HCT116 (cell line): ENCODE data around the gene FAM120A. TPM values are rescaled to one million over a fixed set of nuclear protein-coding genes. Genes with fewer than 3 reads are reported as not detected.

Source experiments
- ATAC-seq: fragments of 200-7000 bp; cut with Tn5 transposase; 2 replicates; pipeline ENCODE4 v1.9.1; 2020; ENCODE audit warnings: mild to moderate bottlenecking, moderate library complexity
- BruUV-seq: library from RNA; stranded (reverse); fragments of 400-500 nt; replicated peaks from 2 replicates; lab custom pipeline; 2021; lab: Mats Ljungman, UMichigan
- CTCF ChIA-PET: fragments of 300-600 bp; sonication (Branson Sonifier 250); formaldehyde crosslinking; loops from one replicate; lab custom pipeline; 2021; ENCODE audit warnings: antibody characterized with exemption; lab: Charles Lee
- POLR2A ChIA-PET: fragments of 300-600, 350-600 bp; sonication (Branson Sonifier 250); formaldehyde crosslinking; loops from one replicate; lab custom pipeline; 2021; ENCODE audit warnings: antibody characterized with exemption; lab: Charles Lee
- RAD21 ChIA-PET, 2 experiments: fragments of 300-600 bp; sonication (Branson Sonifier 250); formaldehyde crosslinking; loops; one replicate each; lab custom pipeline; 2023; ENCODE audit warnings: low total read pairs in 2 of 2; ENCODE audit not compliant: uncharacterized antibody in 2 of 2, unreplicated experiment in 2 of 2, low non-redundant PET in 1 of 2; lab: Charles Lee
- DNase-seq: peaks from one replicate; pipeline ENCODE4 v3.0.0-alpha.2; 2010; ENCODE audit warnings: low read depth, low spot score
- H2AFZ ChIP-seq: fragments of 200-600 bp; shearing (Covaris generic), sonication (generic); 2 replicates; pipeline ENCODE4 v1.6.1; 2017; ENCODE audit warnings: low read depth, mixed run types, mixed read lengths, antibody characterized with exemption, low read length; ENCODE audit not compliant: poor library complexity, severe bottlenecking
- H3K27ac ChIP-seq: 2 replicates; pipeline ENCODE4 v1.5.1; 2012; ENCODE audit warnings: low read depth, low read length
- H3K27me3 ChIP-seq: fragments of 200-600 bp; sonication (generic); 2 replicates; pipeline ENCODE4 v1.6.1; 2016; ENCODE audit warnings: mixed run types, low read length, mixed read lengths; ENCODE audit not compliant: insufficient read depth
- H3K36me3 ChIP-seq, 2 experiments: fragments of 200-500 bp in 1 of 2; fragments of 200-600 bp in 1 of 2; sonication (Bioruptor generic) in 1 of 2; sonication (generic) in 1 of 2; 2 replicates each; pipeline versions ENCODE4 v1.5.1 to v1.6.1; 2014 to 2016; ENCODE audit warnings: low read length in 2 of 2, inconsistent platforms in 1 of 2, mixed read lengths in 1 of 2, mixed run types in 1 of 2; ENCODE audit not compliant: insufficient read depth in 2 of 2, control insufficient read depth in 1 of 2
- H3K4me1 ChIP-seq, 2 experiments: fragments of 200-600 bp in 1 of 2; sonication (generic) in 1 of 2; 2 replicates each; pipeline versions ENCODE4 v1.5.1 to v1.6.1; 2012 to 2017; ENCODE audit warnings: low read length in 2 of 2, inconsistent platforms in 1 of 2, mild to moderate bottlenecking in 1 of 2, mixed read lengths in 1 of 2, mixed run types in 1 of 2, moderate library complexity in 1 of 2; ENCODE audit not compliant: insufficient read depth in 2 of 2, control insufficient read depth in 1 of 2
- H3K4me2 ChIP-seq: fragments of 200-600 bp; sonication (generic); 2 replicates; pipeline ENCODE4 v1.6.1; 2017; ENCODE audit warnings: mixed run types, low read length, mixed read lengths
- H3K4me3 ChIP-seq, 2 experiments: fragments of 200-600 bp in 1 of 2; sonication (generic) in 1 of 2; replicated peaks in 1 of 2; 2 replicates each; pipeline ENCODE4 v1.5.1; 2011 to 2016; ENCODE audit warnings: low read length in 2 of 2, control low read depth in 1 of 2, low read depth in 1 of 2, mild to moderate bottlenecking in 1 of 2, mixed read lengths in 1 of 2, mixed run types in 1 of 2
- H3K79me2 ChIP-seq: fragments of 200-600 bp; sonication (generic); 2 replicates; pipeline ENCODE4 v1.6.1; 2017; ENCODE audit warnings: mild to moderate bottlenecking, mixed run types, low read length, moderate library complexity, mixed read lengths; ENCODE audit not compliant: insufficient read depth
- H3K9ac ChIP-seq: fragments of 200-600 bp; sonication (generic); 2 replicates; pipeline ENCODE4 v1.6.1; 2016; ENCODE audit warnings: low read length, mixed read lengths
- H3K9me2 ChIP-seq: fragments of 200-600 bp; sonication (generic), shearing (Covaris generic); 2 replicates; pipeline ENCODE4 v1.6.1; 2017; ENCODE audit warnings: mixed run types, mild to moderate bottlenecking, moderate library complexity; ENCODE audit not compliant: insufficient read depth
- H3K9me3 ChIP-seq, 2 experiments: fragments of 200-500 bp in 1 of 2; fragments of 200-600 bp in 1 of 2; sonication (Bioruptor generic) in 1 of 2; sonication (generic) in 1 of 2; 2 replicates each; pipeline ENCODE4 v1.6.1; 2014 to 2017; ENCODE audit warnings: low read length in 2 of 2, mixed read lengths in 2 of 2, inconsistent platforms in 1 of 2, low read depth in 1 of 2, mild to moderate bottlenecking in 1 of 2, mixed run types in 1 of 2, moderate library complexity in 1 of 2; ENCODE audit not compliant: control insufficient read depth in 1 of 2, insufficient read depth in 1 of 2
- H4K20me1 ChIP-seq: fragments of 200-600 bp; sonication (generic), shearing (Covaris generic); 2 replicates; pipeline ENCODE4 v1.6.1; 2017; ENCODE audit warnings: mixed run types, mild to moderate bottlenecking, moderate library complexity; ENCODE audit not compliant: insufficient read depth
- ATF3 ChIP-seq: IDR thresholded peaks from 2 replicates; pipeline ENCODE4 v1.6.1; 2012
- EGR1 ChIP-seq: IDR thresholded peaks from 2 replicates; pipeline ENCODE4 v1.6.1; 2012; ENCODE audit warnings: low read depth
- EZH2phosphoT487 ChIP-seq: fragments of 200-600 bp; IDR thresholded peaks from 2 replicates; pipeline ENCODE4 v1.6.1; 2018; ENCODE audit warnings: antibody characterized with exemption, borderline replicate concordance
- FOSL1 ChIP-seq: IDR thresholded peaks from 2 replicates; pipeline ENCODE4 v1.6.1; 2012; ENCODE audit warnings: low read depth
- POLR2AphosphoS5 ChIP-seq: IDR thresholded peaks from 2 replicates; pipeline ENCODE4 v1.6.1; 2011; ENCODE audit warnings: mild to moderate bottlenecking, low read depth, low read length, moderate library complexity
- RAD21 ChIP-seq: IDR thresholded peaks from 2 replicates; pipeline ENCODE4 v1.6.1; 2012; ENCODE audit warnings: low read depth, mild to moderate bottlenecking
- SIN3A ChIP-seq: IDR thresholded peaks from 2 replicates; pipeline ENCODE4 v1.6.1; 2012; ENCODE audit warnings: low read depth
- SP1 ChIP-seq: IDR thresholded peaks from 2 replicates; pipeline ENCODE4 v1.6.1; 2012; ENCODE audit warnings: low read depth
- SRF ChIP-seq: IDR thresholded peaks from 2 replicates; pipeline ENCODE4 v1.6.1; 2012; ENCODE audit warnings: low read depth
- YY1 ChIP-seq: IDR thresholded peaks from 2 replicates; pipeline ENCODE4 v1.6.1; 2011; ENCODE audit warnings: low read length, low read depth, moderate library complexity, mild to moderate bottlenecking; ENCODE audit not compliant: insufficient replicate concordance; ENCODE audit errors: extremely low read depth
- ZNF274 ChIP-seq: fragments of 200-500 bp; sonication (Bioruptor generic); IDR thresholded peaks from 2 replicates; pipeline ENCODE4 v1.6.1; 2014; ENCODE audit warnings: mild to moderate bottlenecking, low read depth, low read length, inconsistent platforms
- intact Hi-C: fragments of 100-400 bp; cut with micrococcal nuclease; formaldehyde crosslinking; loops from 2 replicates; pipeline ENCODE4 v1.10.0; 2022
- total RNA-seq: library from RNA; stranded (reverse); gene quantifications from one replicate; pipeline ENCODE4 v1.2.1, GENCODE V29; 2021; ENCODE audit not compliant: unreplicated experiment
- TF ChIP-seq, protein P1 (sequence below): IDR thresholded peaks from 2 replicates; pipeline ENCODE4 v1.6.1; 2012
- TF ChIP-seq, protein P2 (sequence below): IDR thresholded peaks from 2 replicates; pipeline ENCODE4 v1.6.1; 2012; ENCODE audit warnings: low read depth

The FAM120A gene
- total RNA-seq, 1 experiment from 2014 or later = 122 TPM

GRCh38 chr9:93555370-93555769 lies 103.9 kb downstream of the FAM120A start:
- Histone ChIP-seq H3K9ac (no peak overlapping the region), H3K9me3 (no peaks in the 10 kb centered on the region), H3K27me3 (no peaks in the 10 kb centered on the region), H3K4me2 (no peak overlapping the region), H2AFZ (no peak overlapping the region), H3K36me3 (peaks cover 17 to 55% of the 10 kb centered on the region in 2 experiments), H3K4me1 (no peaks in the 10 kb centered on the region), H3K9me2 (no peaks in the 10 kb centered on the region), H3K4me3 (no peak overlapping the region), H3K27ac (no peak overlapping the region), H3K79me2 (peaks cover 7% of the 10 kb centered on the region; the same call in 1 of the 2 replicates), H4K20me1 (no peaks in the 10 kb centered on the region)
- no peak for DNase-seq
- no TSS peak for BruUV-seq
- CTCF ChIA-PET = no interaction called here
- intact Hi-C loops = no loop called here
- ATAC-seq = no peak
- POLR2A ChIA-PET = no interaction called here
- RAD21 ChIA-PET = no interaction called here
- TF ChIP-seq ZNF274 (no peak), SIN3A (no peak), EGR1 (no peak), SRF (no peak), SP1 (no peak), FOSL1 (no peak), POLR2AphosphoS5 (no peak), RAD21 (no peak), EZH2phosphoT487 (no peak), YY1 (no peak), ATF3 (no peak)
- TF ChIP-seq, protein P1, sequence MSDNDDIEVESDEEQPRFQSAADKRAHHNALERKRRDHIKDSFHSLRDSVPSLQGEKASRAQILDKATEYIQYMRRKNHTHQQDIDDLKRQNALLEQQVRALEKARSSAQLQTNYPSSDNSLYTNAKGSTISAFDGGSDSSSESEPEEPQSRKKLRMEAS = no peak
- TF ChIP-seq, protein P2, sequence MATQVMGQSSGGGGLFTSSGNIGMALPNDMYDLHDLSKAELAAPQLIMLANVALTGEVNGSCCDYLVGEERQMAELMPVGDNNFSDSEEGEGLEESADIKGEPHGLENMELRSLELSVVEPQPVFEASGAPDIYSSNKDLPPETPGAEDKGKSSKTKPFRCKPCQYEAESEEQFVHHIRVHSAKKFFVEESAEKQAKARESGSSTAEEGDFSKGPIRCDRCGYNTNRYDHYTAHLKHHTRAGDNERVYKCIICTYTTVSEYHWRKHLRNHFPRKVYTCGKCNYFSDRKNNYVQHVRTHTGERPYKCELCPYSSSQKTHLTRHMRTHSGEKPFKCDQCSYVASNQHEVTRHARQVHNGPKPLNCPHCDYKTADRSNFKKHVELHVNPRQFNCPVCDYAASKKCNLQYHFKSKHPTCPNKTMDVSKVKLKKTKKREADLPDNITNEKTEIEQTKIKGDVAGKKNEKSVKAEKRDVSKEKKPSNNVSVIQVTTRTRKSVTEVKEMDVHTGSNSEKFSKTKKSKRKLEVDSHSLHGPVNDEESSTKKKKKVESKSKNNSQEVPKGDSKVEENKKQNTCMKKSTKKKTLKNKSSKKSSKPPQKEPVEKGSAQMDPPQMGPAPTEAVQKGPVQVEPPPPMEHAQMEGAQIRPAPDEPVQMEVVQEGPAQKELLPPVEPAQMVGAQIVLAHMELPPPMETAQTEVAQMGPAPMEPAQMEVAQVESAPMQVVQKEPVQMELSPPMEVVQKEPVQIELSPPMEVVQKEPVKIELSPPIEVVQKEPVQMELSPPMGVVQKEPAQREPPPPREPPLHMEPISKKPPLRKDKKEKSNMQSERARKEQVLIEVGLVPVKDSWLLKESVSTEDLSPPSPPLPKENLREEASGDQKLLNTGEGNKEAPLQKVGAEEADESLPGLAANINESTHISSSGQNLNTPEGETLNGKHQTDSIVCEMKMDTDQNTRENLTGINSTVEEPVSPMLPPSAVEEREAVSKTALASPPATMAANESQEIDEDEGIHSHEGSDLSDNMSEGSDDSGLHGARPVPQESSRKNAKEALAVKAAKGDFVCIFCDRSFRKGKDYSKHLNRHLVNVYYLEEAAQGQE = no peak
